GM23338 (cell line): Measurements from ENCODE around the gene POLR1A. TPM values are rescaled to one million over a fixed set of nuclear protein-coding genes. Genes with fewer than 3 reads are reported as not detected.

ENCODE experiments used
- ATAC-seq: fragments of 200-7000 bp; cut with Tn5 transposase; 3 replicates; pipeline ENCODE4 v1.9.1; 2020
- DNase-seq: peaks from one replicate; pipeline ENCODE4 v3.0.0-alpha.2; 2015; ENCODE audit warnings: low spot score
- H2AFZ ChIP-seq: fragments of 200-600 bp; sonication (generic); 2 replicates; pipeline ENCODE4 v1.8.0; 2016; ENCODE audit warnings: antibody characterized with exemption, mild to moderate bottlenecking, moderate library complexity
- H3F3A ChIP-seq: fragments of 200-600 bp; sonication (generic); replicated peaks from 2 replicates; pipeline ENCODE4 v1.8.0; 2017; ENCODE audit warnings: antibody characterized with exemption, mixed run types, low read depth
- H3K27ac ChIP-seq: fragments of 200-600 bp; sonication (generic); 2 replicates; pipeline ENCODE4 v1.6.1; 2016; ENCODE audit warnings: low read depth
- H3K27me3 ChIP-seq: fragments of 200-600 bp; sonication (generic); 2 replicates; pipeline ENCODE4 v1.8.0; 2016; ENCODE audit warnings: mild to moderate bottlenecking, mixed run types, moderate library complexity; ENCODE audit not compliant: insufficient read depth
- H3K36me3 ChIP-seq: fragments of 200-600 bp; sonication (generic); 2 replicates; pipeline ENCODE4 v1.8.0; 2016; ENCODE audit warnings: mild to moderate bottlenecking; ENCODE audit not compliant: insufficient read depth
- H3K4me1 ChIP-seq: fragments of 200-600 bp; sonication (generic); 2 replicates; pipeline ENCODE4 v1.8.0; 2016; ENCODE audit warnings: mild to moderate bottlenecking, moderate library complexity; ENCODE audit not compliant: insufficient read depth
- H3K4me2 ChIP-seq: fragments of 200-600 bp; sonication (generic); 2 replicates; pipeline ENCODE4 v1.7.1; 2017; ENCODE audit warnings: mixed run types
- H3K4me3 ChIP-seq: fragments of 200-600 bp; sonication (generic); 2 replicates; pipeline ENCODE4 v1.6.1; 2016; ENCODE audit warnings: mixed run types
- H3K79me2 ChIP-seq: fragments of 200-600 bp; sonication (generic); replicated peaks from 2 replicates; pipeline ENCODE4 v1.8.0; 2017; ENCODE audit warnings: mild to moderate bottlenecking; ENCODE audit not compliant: insufficient read depth
- H3K9me2 ChIP-seq: fragments of 200-600 bp; sonication (generic); 2 replicates; pipeline ENCODE4 v1.8.0; 2017; ENCODE audit not compliant: insufficient read depth
- H4K20me1 ChIP-seq: fragments of 200-600 bp; sonication (generic); replicated peaks from 2 replicates; pipeline ENCODE4 v1.8.0; 2017; ENCODE audit warnings: mild to moderate bottlenecking; ENCODE audit not compliant: insufficient read depth
- H3K27ac Mint-ChIP-seq: 2 replicates; pipeline ENCODE4 v1.8.0; 2020; ENCODE audit warnings: inconsistent platforms, mild to moderate bottlenecking, moderate library complexity, mixed read lengths
- H3K27me3 Mint-ChIP-seq: 3 replicates; pipeline ENCODE4 v1.8.0; 2022; ENCODE audit warnings: low read depth, mild to moderate bottlenecking, moderate library complexity, mixed read lengths, inconsistent platforms; ENCODE audit not compliant: insufficient read depth, poor library complexity
- H3K36me3 Mint-ChIP-seq: 3 replicates; pipeline ENCODE4 v1.8.0; 2021; ENCODE audit warnings: low read depth, mild to moderate bottlenecking, inconsistent platforms, moderate library complexity, mixed read lengths
- H3K4me1 Mint-ChIP-seq: 3 replicates; pipeline ENCODE4 v1.8.0; 2020; ENCODE audit warnings: mild to moderate bottlenecking, inconsistent platforms, mixed read lengths
- H3K4me3 Mint-ChIP-seq: 3 replicates; pipeline ENCODE4 v1.8.0; 2021; ENCODE audit warnings: moderate library complexity, mild to moderate bottlenecking, inconsistent platforms, mixed read lengths
- H3K9me3 Mint-ChIP-seq: 3 replicates; pipeline ENCODE4 v1.8.0; 2020; ENCODE audit warnings: moderate library complexity, mild to moderate bottlenecking, inconsistent platforms, mixed read lengths
- CREB1 ChIP-seq: fragments of 250-450 bp; sonication (Bioruptor Pico); IDR thresholded peaks from 2 replicates; pipeline ENCODE4 v1.5.0; 2020; ENCODE audit warnings: low read depth, mild to moderate bottlenecking, moderate library complexity
- CTCF ChIP-seq, 2 experiments: fragments of 200-600 bp in 1 of 2; sonication (generic) in 1 of 2; conservative IDR thresholded peaks; 2 replicates each; pipeline versions ENCODE4 v1.5.1 to v1.6.1; 2016 to 2017; ENCODE audit warnings: antibody characterized with exemption in 2 of 2, low read depth in 2 of 2, mild to moderate bottlenecking in 2 of 2, moderate library complexity in 1 of 2
- ETS1 ChIP-seq: IDR thresholded peaks from 2 replicates; pipeline ENCODE4 v1.6.1; 2016; ENCODE audit warnings: antibody characterized with exemption
- EZH2 ChIP-seq: fragments of 200-600 bp; sonication (generic); IDR thresholded peaks from one replicate; pipeline ENCODE4 v1.8.0; 2017; ENCODE audit warnings: antibody characterized with exemption, mild to moderate bottlenecking, low read depth; ENCODE audit not compliant: unreplicated experiment
- EZH2phosphoT487 ChIP-seq: fragments of 200-600 bp; sonication (generic); IDR thresholded peaks from one replicate; pipeline ENCODE4 v1.8.1; 2018; ENCODE audit warnings: antibody characterized with exemption; ENCODE audit not compliant: unreplicated experiment
- JUNB ChIP-seq: IDR thresholded peaks from one replicate; pipeline ENCODE4 v1.6.1; 2016; ENCODE audit warnings: antibody characterized with exemption; ENCODE audit not compliant: unreplicated experiment
- NANOG ChIP-seq: IDR thresholded peaks from 2 replicates; pipeline ENCODE4 v1.6.1; 2016; ENCODE audit warnings: antibody characterized with exemption, borderline replicate concordance
- POLR2AphosphoS5 ChIP-seq: IDR thresholded peaks from 2 replicates; pipeline ENCODE4 v1.6.1; 2016; ENCODE audit warnings: antibody characterized with exemption, low read depth
- REST ChIP-seq: IDR thresholded peaks from one replicate; pipeline ENCODE4 v1.6.1; 2018; ENCODE audit warnings: antibody characterized with exemption; ENCODE audit not compliant: unreplicated experiment
- STAT1 ChIP-seq: IDR thresholded peaks from one replicate; pipeline ENCODE4 v1.6.1; 2016; ENCODE audit warnings: antibody characterized with exemption; ENCODE audit not compliant: unreplicated experiment
- ZNF114 ChIP-seq: fragments of 250-450 bp; sonication (Bioruptor Pico); IDR thresholded peaks from 2 replicates; pipeline ENCODE4 v1.5.0; 2020; ENCODE audit warnings: mild to moderate bottlenecking, moderate library complexity
- ZNF331 ChIP-seq: fragments of 250-450 bp; sonication (Bioruptor Pico); IDR thresholded peaks from 2 replicates; pipeline ENCODE4 v1.5.0; 2020; ENCODE audit warnings: low read depth, mild to moderate bottlenecking, moderate library complexity
- ZNF462 ChIP-seq: fragments of 250-450 bp; sonication (Bioruptor Pico); IDR thresholded peaks from 2 replicates; pipeline ENCODE4 v1.5.0; 2020; ENCODE audit warnings: mild to moderate bottlenecking, moderate library complexity
- polyA plus RNA-seq: library from polyadenylated mRNA; unstranded; fragments of >200 nt; fragmentation: Nextera tagmentation; extraction: Ambion mirVana; gene quantifications from 2 replicates; pipeline ENCODE4 v1.2.1, GENCODE V29; 2016
- total RNA-seq: library from RNA; depleted of rRNA; stranded (reverse); fragments of >200 nt; shearing (Covaris generic); gene quantifications from 2 replicates; pipeline ENCODE4 v1.2.3, GENCODE V29; 2014

The POLR1A gene
- total and polyA plus RNA-seq, 2 experiments from 2014 or later: 13.8 to 43.2 TPM

- H3K4me3 ChIP-seq: no peak overlapping the region
- H3K9me2 ChIP-seq: no peaks in the 10 kb centered on the region
- no peak overlapping the region for H3K4me3 Mint-ChIP-seq
- H3K9me3 Mint-ChIP-seq: no peaks in the 10 kb centered on the region
- TF ChIP-seq CTCF (conservative IDR thresholded peaks at IDR 0.05; ENCODE audit: low read depth in 2 of 2) (no peak), REST (no peak), STAT1 (no peak), JUNB (no peak), CREB1 (CRISPR knock-in tag) (no peak), ZNF331 (CRISPR knock-in tag) (no peak), EZH2 (no peak), POLR2AphosphoS5 (no peak), ETS1 (no peak), ZNF114 (no peak), NANOG (no peak), ZNF462 (no peak), EZH2phosphoT487 (no peak)
- H4K20me1 ChIP-seq: no peaks in the 10 kb centered on the region; the same call in 1 of the 2 replicates
- no peaks in the 10 kb centered on the region for H3K27me3 ChIP-seq
- H3F3A ChIP-seq: no peaks in the 10 kb centered on the region
- H3K4me2 ChIP-seq: no peak overlapping the region
- H3K27ac ChIP-seq: no peak overlapping the region
- H3K36me3 Mint-ChIP-seq: peaks cover 49% of the 10 kb centered on the region
- no peaks in the 10 kb centered on the region for H3K27me3 Mint-ChIP-seq
- no peaks in the 10 kb centered on the region for H3K4me1 Mint-ChIP-seq
- no peaks in the 10 kb centered on the region for H3K4me1 ChIP-seq
- no peak overlapping the region for H2AFZ ChIP-seq
- no peak for DNase-seq
- no peaks in the 10 kb centered on the region for H3K79me2 ChIP-seq
- H3K36me3 ChIP-seq: peaks cover 23% of the 10 kb centered on the region
- ATAC-seq: no peak
- H3K27ac Mint-ChIP-seq: no peak overlapping the region
Measured at GRCh38 chr2:86052676-86053075, 53.0 kb downstream of the POLR1A start.
